ENCODE measurements around the gene CDC42EP2.

Gene CDC42EP2

DNA sequence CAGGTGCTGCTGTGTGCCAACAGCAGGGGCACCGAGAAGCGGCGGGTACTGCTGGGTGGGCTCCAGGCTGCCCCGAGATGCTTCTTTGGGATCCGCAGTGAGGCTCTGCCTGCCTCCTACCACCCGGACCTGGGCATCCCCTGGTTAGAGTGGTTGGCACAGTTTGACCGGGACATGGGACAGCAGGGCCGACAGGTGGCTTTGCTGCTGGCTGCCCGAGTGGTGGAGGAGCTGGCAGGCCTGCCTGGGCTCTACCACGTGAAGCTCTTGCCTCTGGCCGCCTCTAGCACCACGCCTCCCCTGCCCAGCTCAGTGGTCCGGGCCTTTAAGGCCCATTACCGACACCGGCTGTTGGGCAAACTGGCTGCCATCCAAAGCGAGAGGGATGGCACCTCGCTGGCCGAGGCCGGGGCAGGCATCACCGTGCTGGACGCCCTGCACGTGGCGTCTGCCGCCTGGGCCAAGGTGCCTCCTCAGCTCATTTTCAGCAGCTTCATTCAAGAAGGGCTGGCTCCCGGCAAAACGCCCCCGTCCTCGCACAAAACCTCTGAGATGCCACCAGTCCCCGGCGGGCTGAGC lies 41.8 kb downstream of the CDC42EP2 start:
- no peak for DNase-seq (ENCODE audit: low read depth)

GRCh38 chr11:65357856-65358356 lies 43.2 kb downstream of the CDC42EP2 start:
- DNase-seq (ENCODE audit: low read depth), result no peak

DNA sequence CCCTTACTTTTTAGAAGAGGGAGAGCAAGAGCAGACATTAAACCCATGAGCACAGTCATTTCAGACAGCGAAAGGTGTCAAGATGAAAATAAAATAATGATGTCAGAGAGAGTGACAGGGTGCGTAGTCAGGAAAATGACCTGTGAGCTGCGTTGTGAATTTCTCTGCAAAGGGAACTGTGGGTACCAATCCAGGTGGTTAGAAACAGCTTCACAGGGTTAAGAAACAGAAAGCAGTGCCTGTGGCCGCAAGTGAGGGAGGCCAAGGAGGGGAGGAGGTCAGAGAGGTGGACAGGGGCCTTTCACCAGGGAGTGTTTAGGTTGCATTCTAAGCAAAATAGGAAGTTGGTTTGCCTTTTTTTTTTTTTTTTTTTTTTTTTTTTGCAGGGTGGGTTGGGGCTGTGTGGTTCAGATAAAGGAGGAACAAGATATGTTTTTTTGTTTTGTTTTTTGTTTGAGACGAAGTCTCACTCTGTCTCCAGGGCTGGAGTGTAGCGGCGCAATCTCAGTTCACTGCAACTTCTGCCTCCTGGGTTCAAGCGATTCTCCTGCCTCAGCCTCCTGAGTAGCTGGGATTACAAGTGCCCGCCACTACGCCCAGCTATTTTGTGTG lies 47.8 kb downstream of the CDC42EP2 start:
- no peak for DNase-seq (ENCODE audit: low read depth)

GRCh38 chr11:65362966-65363365 lies 48.3 kb downstream of the CDC42EP2 start:
- DNase-seq (ENCODE audit: low read depth), result no peak

DNA sequence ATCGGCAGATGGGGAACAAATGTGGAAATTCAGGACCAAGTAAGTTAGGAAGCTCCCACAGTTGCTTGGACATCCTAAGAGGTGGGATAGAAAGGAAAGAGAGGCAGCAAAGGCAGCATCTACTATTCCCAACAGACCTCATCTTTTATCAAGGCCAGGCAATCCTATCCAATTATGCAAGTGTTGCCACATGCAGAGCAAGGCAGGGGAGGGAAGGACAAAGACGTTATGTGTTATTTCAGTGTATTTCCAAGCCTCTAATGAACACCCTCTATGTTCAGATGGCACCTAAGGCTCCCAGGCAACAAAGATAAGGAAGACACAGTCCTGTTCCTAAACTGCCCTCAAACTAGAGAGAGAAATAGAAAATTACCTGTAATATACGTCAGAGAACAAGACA lies 49.1 kb downstream of the CDC42EP2 start:
- DNase-seq (ENCODE audit: low read depth), result no peak

GRCh38 chr11:65366340-65366773 lies 51.7 kb downstream of the CDC42EP2 start:
- no peak for DNase-seq (ENCODE audit: low read depth)

- DNase-seq (ENCODE audit: low read depth), result no peak
These were observed 56.0 kb downstream of the CDC42EP2 start for GRCh38 chr11:65370659-65371049.
